Endothelial cell (in vitro differentiated cells): Measurements from ENCODE around the gene RAD51B. TPM values are rescaled to one million over a fixed set of nuclear protein-coding genes. Genes with fewer than 3 reads are reported as not detected.

Source experiments
- DNase-seq: peaks from one replicate; pipeline ENCODE4 v3.0.0; 2021; ENCODE audit warnings: low spot score
- H3K27ac Mint-ChIP-seq: one replicate; pipeline ENCODE4 v1.8.0; 2021; ENCODE audit warnings: mixed read lengths, inconsistent platforms; ENCODE audit not compliant: unreplicated experiment
- H3K27me3 Mint-ChIP-seq: one replicate; pipeline ENCODE4 v1.8.0; 2021; ENCODE audit warnings: mild to moderate bottlenecking, moderate library complexity, mixed read lengths, inconsistent platforms; ENCODE audit not compliant: unreplicated experiment
- H3K36me3 Mint-ChIP-seq: one replicate; pipeline ENCODE4 v1.8.0; 2021; ENCODE audit warnings: mild to moderate bottlenecking, low read depth, mixed read lengths, inconsistent platforms; ENCODE audit not compliant: unreplicated experiment
- H3K4me1 Mint-ChIP-seq: one replicate; pipeline ENCODE4 v1.8.0; 2021; ENCODE audit warnings: mild to moderate bottlenecking, mixed read lengths, inconsistent platforms; ENCODE audit not compliant: unreplicated experiment
- H3K4me3 Mint-ChIP-seq: one replicate; pipeline ENCODE4 v1.8.0; 2021; ENCODE audit warnings: mild to moderate bottlenecking, mixed read lengths, inconsistent platforms; ENCODE audit not compliant: unreplicated experiment
- H3K9me3 Mint-ChIP-seq: one replicate; pipeline ENCODE4 v1.8.0; 2021; ENCODE audit warnings: mixed read lengths, inconsistent platforms; ENCODE audit not compliant: unreplicated experiment
- total RNA-seq: library from RNA; stranded (reverse); fragmentation: NEBNext Ultra II Directional; extraction: Animal tissue kit (Norgen Biotek cat#: 25700); gene quantifications from one replicate; pipeline ENCODE4 v1.2.1, GENCODE V29; 2021; ENCODE audit not compliant: unreplicated experiment
- TF ChIP-seq, protein P1 (sequence below): fragments of 200-600 bp; sonication (generic); IDR thresholded peaks from one replicate; pipeline ENCODE4 v1.5.0; 2021; ENCODE audit warnings: antibody characterized with exemption; ENCODE audit not compliant: unreplicated experiment

The RAD51B gene
- total RNA-seq, 1 donor from 2014 or later: 23.5 TPM

DNA sequence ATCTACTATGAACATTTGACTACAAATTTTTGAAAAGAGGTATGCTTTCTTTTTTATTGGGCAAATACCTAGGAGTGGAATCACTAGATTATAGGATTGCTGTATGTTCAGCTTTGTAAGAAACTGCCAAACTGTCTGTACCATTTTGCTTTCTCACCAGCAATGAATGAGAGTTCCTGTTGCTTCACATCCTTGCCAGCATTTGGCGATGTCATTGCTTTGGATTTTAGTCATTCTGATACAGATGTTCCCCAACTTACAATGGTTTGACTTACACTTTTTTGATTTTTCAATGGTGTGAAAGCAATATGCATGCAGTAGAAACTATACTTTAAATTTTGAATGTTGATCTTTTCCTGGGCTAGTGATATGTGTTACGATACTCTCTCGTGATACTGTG lies 328.7 kb downstream of the RAD51B start:
- DNase-seq: no peak
- Mint-ChIP-seq H3K9me3 (no peaks in the 10 kb centered on the region), H3K36me3 (peaks cover 4% of the 10 kb centered on the region), H3K27me3 (no peaks in the 10 kb centered on the region), H3K4me3 (no peak overlapping the region), H3K4me1 (peaks cover 13% of the 10 kb centered on the region), H3K27ac (no peak overlapping the region)
- TF ChIP-seq, protein P1, sequence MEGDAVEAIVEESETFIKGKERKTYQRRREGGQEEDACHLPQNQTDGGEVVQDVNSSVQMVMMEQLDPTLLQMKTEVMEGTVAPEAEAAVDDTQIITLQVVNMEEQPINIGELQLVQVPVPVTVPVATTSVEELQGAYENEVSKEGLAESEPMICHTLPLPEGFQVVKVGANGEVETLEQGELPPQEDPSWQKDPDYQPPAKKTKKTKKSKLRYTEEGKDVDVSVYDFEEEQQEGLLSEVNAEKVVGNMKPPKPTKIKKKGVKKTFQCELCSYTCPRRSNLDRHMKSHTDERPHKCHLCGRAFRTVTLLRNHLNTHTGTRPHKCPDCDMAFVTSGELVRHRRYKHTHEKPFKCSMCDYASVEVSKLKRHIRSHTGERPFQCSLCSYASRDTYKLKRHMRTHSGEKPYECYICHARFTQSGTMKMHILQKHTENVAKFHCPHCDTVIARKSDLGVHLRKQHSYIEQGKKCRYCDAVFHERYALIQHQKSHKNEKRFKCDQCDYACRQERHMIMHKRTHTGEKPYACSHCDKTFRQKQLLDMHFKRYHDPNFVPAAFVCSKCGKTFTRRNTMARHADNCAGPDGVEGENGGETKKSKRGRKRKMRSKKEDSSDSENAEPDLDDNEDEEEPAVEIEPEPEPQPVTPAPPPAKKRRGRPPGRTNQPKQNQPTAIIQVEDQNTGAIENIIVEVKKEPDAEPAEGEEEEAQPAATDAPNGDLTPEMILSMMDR: no peak

DNA sequence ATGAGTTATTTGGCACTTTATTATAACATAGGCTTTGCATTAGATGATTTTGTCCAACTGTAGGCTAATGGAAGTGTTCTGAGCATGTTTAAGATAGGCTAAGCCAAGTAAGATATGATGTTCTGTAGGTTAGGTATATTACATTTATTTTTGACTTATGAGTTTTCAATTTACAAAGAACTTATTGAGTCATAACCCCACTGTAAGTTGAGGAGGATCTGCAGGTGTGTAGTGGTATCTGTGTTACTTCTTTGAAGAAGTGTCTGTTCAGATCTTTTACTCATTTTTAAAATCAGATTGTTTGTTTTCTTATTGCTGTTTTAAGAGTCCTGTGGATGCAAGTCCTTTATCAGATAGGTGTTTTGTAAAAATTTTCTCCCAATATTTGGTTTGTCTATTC lies 329.2 kb downstream of the RAD51B start:
- Mint-ChIP-seq H3K4me1 (peaks cover 8% of the 10 kb centered on the region), H3K27ac (no peak overlapping the region), H3K36me3 (peaks cover 4% of the 10 kb centered on the region), H3K27me3 (no peaks in the 10 kb centered on the region), H3K4me3 (no peak overlapping the region), H3K9me3 (no peaks in the 10 kb centered on the region)
- TF ChIP-seq, protein P1: no peak
- DNase-seq: no peak

DNA sequence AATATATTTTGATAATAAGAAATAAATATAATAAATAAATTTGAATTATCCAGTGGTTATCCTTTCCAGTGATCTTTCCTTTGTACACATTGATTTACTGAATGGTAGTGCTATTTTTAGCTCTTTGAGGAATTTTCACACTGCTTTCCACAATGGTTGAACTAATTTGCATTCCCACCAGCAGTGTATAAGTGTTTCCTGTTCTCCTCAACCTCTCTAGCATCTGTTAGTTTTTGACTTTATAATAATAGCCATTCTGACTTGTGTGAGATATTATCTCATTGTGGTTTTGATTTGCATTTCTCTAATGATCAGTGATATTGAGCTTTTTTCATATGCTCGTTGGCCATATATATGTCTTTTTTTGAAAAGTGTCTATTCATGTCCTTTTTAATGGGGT lies 333.7 kb downstream of the RAD51B start:
- Mint-ChIP-seq H3K27me3 (no peaks in the 10 kb centered on the region), H3K36me3 (peaks cover 4% of the 10 kb centered on the region), H3K4me3 (no peak overlapping the region), H3K27ac (no peak overlapping the region), H3K4me1 (no peaks in the 10 kb centered on the region), H3K9me3 (no peaks in the 10 kb centered on the region)
- TF ChIP-seq, protein P1: no peak
- DNase-seq: no peak

DNA sequence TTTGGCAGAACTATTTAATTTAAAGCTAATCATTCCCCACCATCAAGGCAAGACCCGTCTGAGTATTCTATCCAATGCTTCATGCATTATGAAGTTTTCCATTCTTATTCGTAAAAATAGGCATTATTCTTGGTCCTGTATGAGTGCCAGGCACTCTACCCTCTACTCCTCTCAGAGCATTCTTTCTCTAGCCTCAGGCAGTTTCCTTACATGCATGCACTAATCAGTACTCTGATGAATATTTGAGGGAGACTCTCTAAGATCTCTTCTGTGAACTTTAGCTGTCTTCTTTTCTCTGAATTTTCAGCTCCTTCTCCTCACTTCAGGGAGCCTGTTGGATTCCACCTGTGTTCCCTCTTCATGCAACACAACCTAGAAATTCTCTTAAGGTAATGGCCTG lies 334.7 kb downstream of the RAD51B start:
- Mint-ChIP-seq H3K36me3 (peaks cover 4% of the 10 kb centered on the region), H3K27me3 (no peaks in the 10 kb centered on the region), H3K4me1 (no peaks in the 10 kb centered on the region), H3K27ac (no peak overlapping the region), H3K9me3 (no peaks in the 10 kb centered on the region), H3K4me3 (no peak overlapping the region)
- DNase-seq: no peak
- TF ChIP-seq, protein P1: no peak

DNA sequence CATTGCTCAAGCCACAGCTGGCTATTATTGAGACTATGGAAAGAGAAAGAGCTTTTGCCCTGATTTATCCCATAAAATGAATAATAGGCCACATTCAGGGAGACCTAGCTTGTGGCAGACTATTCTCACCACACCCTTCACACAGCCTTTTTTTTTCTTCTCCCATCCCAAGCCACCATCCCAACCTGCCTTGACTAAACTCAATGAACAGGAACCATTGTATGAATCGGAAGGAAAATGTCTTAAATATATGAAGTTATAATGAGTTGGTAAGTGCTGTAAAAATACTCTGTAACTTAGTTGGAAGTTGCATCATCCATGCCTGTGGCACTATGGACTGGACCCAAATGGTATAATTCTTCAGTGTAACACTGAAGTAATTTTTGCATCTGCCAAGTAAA lies 338.4 kb downstream of the RAD51B start:
- Mint-ChIP-seq H3K4me1 (no peaks in the 10 kb centered on the region), H3K36me3 (no peaks in the 10 kb centered on the region), H3K4me3 (no peak overlapping the region), H3K27me3 (no peaks in the 10 kb centered on the region), H3K27ac (no peak overlapping the region), H3K9me3 (no peaks in the 10 kb centered on the region)
- no peak for DNase-seq
- TF ChIP-seq, protein P1: no peak
